Measurements from ENCODE around the gene URI1. TPM values are rescaled to one million over a fixed set of nuclear protein-coding genes. Genes with fewer than 3 reads are reported as not detected.
"Not testable (repeated sequence)": the region's sequence is repeated elsewhere in the genome, so short reads cannot be mapped to it uniquely, and the experiment has no call there.

Gene URI1
- total RNA-seq, 1 donor from 2014 or later: 43.7 TPM

GRCh38 chr19:30037835-30038234 lies 95.8 kb downstream of the URI1 start:
- no peak for TF ChIP-seq CTCF (IDR thresholded peaks at IDR 0.05; ENCODE audit: partially characterized antibody, unreplicated experiment)
- no peak overlapping the region for H3K4me3 Mint-ChIP-seq (ENCODE audit: unreplicated experiment)
- peaks cover 7% of the 10 kb centered on the region for H3K4me1 Mint-ChIP-seq (ENCODE audit: low read depth, unreplicated experiment)
- no peak overlapping the region for H3K27ac Mint-ChIP-seq (ENCODE audit: unreplicated experiment)
- no peaks in the 10 kb centered on the region for H3K27me3 Mint-ChIP-seq (ENCODE audit: unreplicated experiment)
- H3K36me3 Mint-ChIP-seq (ENCODE audit: unreplicated experiment): peaks cover 13% of the 10 kb centered on the region
- DNase-seq: no peak
- peaks cover 5% of the 10 kb centered on the region for H3K9me3 Mint-ChIP-seq (ENCODE audit: unreplicated experiment)

DNA sequence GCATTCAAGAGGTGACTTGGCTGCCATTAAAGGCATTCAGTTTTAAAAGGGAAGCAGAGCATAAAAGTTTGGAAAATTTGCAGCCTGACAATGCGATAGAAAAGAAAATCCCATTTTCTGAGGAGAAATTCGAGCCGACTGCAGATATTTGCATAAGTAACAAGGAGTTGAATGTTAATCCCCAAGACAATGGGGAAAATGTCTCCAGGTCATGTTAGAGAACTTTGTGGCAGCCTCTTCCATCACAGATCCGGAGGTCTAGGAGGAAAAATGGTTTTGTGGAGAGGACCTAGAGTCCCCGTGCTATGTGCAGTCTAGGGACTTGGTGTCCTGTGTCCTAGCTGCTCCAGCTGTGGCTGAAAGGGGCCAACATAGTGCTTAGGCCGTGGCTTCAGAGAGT lies 99.9 kb downstream of the URI1 start:
- not testable (repeated sequence) for H3K27me3 Mint-ChIP-seq (ENCODE audit: unreplicated experiment); H3K27ac Mint-ChIP-seq (ENCODE audit: unreplicated experiment); DNase-seq; H3K4me1 Mint-ChIP-seq (ENCODE audit: low read depth, unreplicated experiment); H3K4me3 Mint-ChIP-seq (ENCODE audit: unreplicated experiment); H3K9me3 Mint-ChIP-seq (ENCODE audit: unreplicated experiment)
- peaks cover 13% of the 10 kb centered on the region for H3K36me3 Mint-ChIP-seq (ENCODE audit: unreplicated experiment)

DNA sequence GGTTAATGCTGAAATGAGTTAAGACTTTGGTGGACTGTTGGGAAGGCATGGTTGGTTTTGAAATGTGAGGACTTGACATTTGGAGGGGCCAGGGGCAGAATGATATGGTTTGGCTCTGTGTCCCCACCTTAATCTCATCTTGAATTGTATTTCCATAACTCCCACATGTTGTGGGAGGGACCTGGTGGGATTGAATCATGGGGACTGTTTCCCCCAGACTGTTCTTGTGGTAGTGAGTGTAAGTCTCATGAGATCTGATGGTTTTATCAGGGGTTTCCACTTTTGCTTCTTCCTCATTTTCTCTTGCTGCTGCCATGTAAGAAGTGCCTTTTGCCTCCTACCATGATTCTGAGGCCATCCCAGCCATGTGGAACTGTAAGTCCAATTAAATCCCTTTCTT lies 101.0 kb downstream of the URI1 start:
- not testable (repeated sequence) for DNase-seq

GRCh38 chr19:30044273-30045248 lies 102.5 kb downstream of the URI1 start:
- Mint-ChIP-seq H3K9me3 (ENCODE audit: unreplicated experiment) (peaks cover 3% of the 10 kb centered on the region), H3K4me1 (ENCODE audit: low read depth, unreplicated experiment) (no peaks in the 10 kb centered on the region), H3K27me3 (ENCODE audit: unreplicated experiment) (no peaks in the 10 kb centered on the region), H3K27ac (ENCODE audit: unreplicated experiment) (no peak overlapping the region), H3K36me3 (ENCODE audit: unreplicated experiment) (peaks cover 4% of the 10 kb centered on the region), H3K4me3 (ENCODE audit: unreplicated experiment) (no peak overlapping the region)
- DNase-seq: no peak
- no peak for TF ChIP-seq CTCF (IDR thresholded peaks at IDR 0.05; ENCODE audit: partially characterized antibody, unreplicated experiment)

More for the DNA sequence above, 101.0 kb downstream of the URI1 start:
- not testable (repeated sequence) for H3K27me3 Mint-ChIP-seq (ENCODE audit: unreplicated experiment); H3K4me3 Mint-ChIP-seq (ENCODE audit: unreplicated experiment); H3K4me1 Mint-ChIP-seq (ENCODE audit: low read depth, unreplicated experiment); H3K9me3 Mint-ChIP-seq (ENCODE audit: unreplicated experiment); H3K27ac Mint-ChIP-seq (ENCODE audit: unreplicated experiment); H3K36me3 Mint-ChIP-seq (ENCODE audit: unreplicated experiment)

DNA sequence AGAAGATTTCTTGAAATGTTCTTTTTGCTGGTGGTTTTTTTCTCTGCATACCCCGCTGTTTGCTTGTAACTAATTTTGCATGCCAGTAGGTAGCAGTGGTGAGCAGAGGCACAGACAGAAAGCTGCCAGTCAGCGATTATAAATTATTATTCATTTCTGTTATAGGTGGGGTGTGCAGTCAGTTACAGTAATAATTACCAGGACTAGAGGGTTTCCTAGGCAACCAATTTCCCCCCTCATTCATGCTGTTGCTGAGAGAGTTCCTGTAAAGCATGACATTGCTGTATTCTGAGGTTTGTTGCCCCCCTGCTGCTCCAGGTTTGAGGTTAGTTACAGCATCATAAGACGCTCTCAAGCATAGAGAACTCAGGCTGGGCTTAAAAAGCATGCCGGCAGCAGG lies 104.5 kb downstream of the URI1 start:
- Mint-ChIP-seq H3K27me3 (ENCODE audit: unreplicated experiment) (no peaks in the 10 kb centered on the region), H3K4me1 (ENCODE audit: low read depth, unreplicated experiment) (no peaks in the 10 kb centered on the region), H3K36me3 (ENCODE audit: unreplicated experiment) (no peaks in the 10 kb centered on the region), H3K9me3 (ENCODE audit: unreplicated experiment) (no peaks in the 10 kb centered on the region), H3K4me3 (ENCODE audit: unreplicated experiment) (no peak overlapping the region), H3K27ac (ENCODE audit: unreplicated experiment) (no peak overlapping the region)
- no peak for DNase-seq
- TF ChIP-seq CTCF (IDR thresholded peaks at IDR 0.05; ENCODE audit: partially characterized antibody, unreplicated experiment): peak; percentile 40

- no peak for TF ChIP-seq CTCF (IDR thresholded peaks at IDR 0.05; ENCODE audit: partially characterized antibody, unreplicated experiment)
- no peaks in the 10 kb centered on the region for H3K4me1 Mint-ChIP-seq (ENCODE audit: low read depth, unreplicated experiment)
- H3K27me3 Mint-ChIP-seq (ENCODE audit: unreplicated experiment): peaks cover 2% of the 10 kb centered on the region
- no peaks in the 10 kb centered on the region for H3K9me3 Mint-ChIP-seq (ENCODE audit: unreplicated experiment)
- DNase-seq: no peak
- H3K4me3 Mint-ChIP-seq (ENCODE audit: unreplicated experiment): no peak overlapping the region
- H3K27ac Mint-ChIP-seq (ENCODE audit: unreplicated experiment): no peak overlapping the region
- no peaks in the 10 kb centered on the region for H3K36me3 Mint-ChIP-seq (ENCODE audit: unreplicated experiment)
Measured at GRCh38 chr19:30047432-30047831, 105.4 kb downstream of the URI1 start.
